Kidney (tissue), 14 donors: ENCODE results near the gene ZNF670. TPM values are rescaled to one million over a fixed set of nuclear protein-coding genes. Genes with fewer than 3 reads are reported as not detected.

Experiments
- DNase-seq, 5 donors: peaks; one replicate each; pipeline ENCODE4 v3.0.0-alpha.2; 2013 to 2020
- FAIRE-seq: peaks from 2 replicates; lab custom pipeline; 2012; peaks lifted over from hg19 to GRCh38; lab: Jason Lieb, UNC
- H3K27ac ChIP-seq, 2 donors: one replicate each; pipeline ENCODE4 v1.7.0; 2013; ENCODE audit warnings: low read depth in 2 of 2, low read length in 2 of 2, inconsistent platforms in 1 of 2
- H3K27me3 ChIP-seq: one replicate; pipeline ENCODE4 v1.7.1; 2013; ENCODE audit warnings: low read length, inconsistent platforms; ENCODE audit not compliant: control insufficient read depth, insufficient read depth
- H3K36me3 ChIP-seq, 3 donors: one replicate each; pipeline versions ENCODE4 v1.7.0 to v1.7.1; 2013; ENCODE audit warnings: low read length in 3 of 3, control low read depth in 1 of 3, inconsistent platforms in 1 of 3; ENCODE audit not compliant: insufficient read depth in 3 of 3, control insufficient read depth in 2 of 3
- H3K4me1 ChIP-seq, 3 donors: one replicate each; pipeline versions ENCODE4 v1.7.0 to v1.7.1; 2013; ENCODE audit warnings: low read length in 3 of 3, inconsistent platforms in 1 of 3, low read depth in 1 of 3; ENCODE audit not compliant: control insufficient read depth in 2 of 3, insufficient read depth in 2 of 3
- H3K4me3 ChIP-seq, 3 donors: one replicate each; pipeline versions ENCODE4 v1.7.0 to v1.8.1; 2013; ENCODE audit warnings: low read length in 3 of 3, control low read depth in 1 of 3, inconsistent platforms in 1 of 3
- H3K9ac ChIP-seq, 3 donors: one replicate each; pipeline versions ENCODE4 v1.7.0 to v1.7.1; 2013; ENCODE audit warnings: low read length in 3 of 3, control low read depth in 1 of 3, inconsistent platforms in 1 of 3
- H3K9me3 ChIP-seq, 3 donors: one replicate each; pipeline versions ENCODE4 v1.7.0 to v1.7.1; 2013; ENCODE audit warnings: low read length in 3 of 3, control low read depth in 1 of 3, inconsistent platforms in 1 of 3; ENCODE audit not compliant: control insufficient read depth in 2 of 3, insufficient read depth in 1 of 3
- intact Hi-C: fragments of 100-400 bp; cut with DNase I; formaldehyde crosslinking; loops from one replicate; pipeline ENCODE4 v1.11.1; 2022
- polyA plus RNA-seq: library from polyadenylated mRNA; stranded (reverse); fragments of 350-450 nt; fragmentation: Illumina TruSeq; extraction: RNeasy Lipid Tissue Mini Kit (QIAGEN cat#74804); gene quantifications from one replicate; pipeline ENCODE4 v1.2.3, GENCODE V29; 2014; ENCODE audit warnings: low read depth, low replicate concordance; ENCODE audit not compliant: insufficient read depth
- total RNA-seq: library from RNA; stranded (reverse); fragmentation: NEBNext Ultra II Directional; extraction: Animal tissue kit (Norgen Biotek cat#: 25700); gene quantifications from one replicate; pipeline ENCODE4 v1.2.1, GENCODE V29; 2021
- TF ChIP-seq, protein P1 (sequence below): IDR thresholded peaks from 3 replicates; pipeline ENCODE4 v1.5.1; 2012; ENCODE audit warnings: mild to moderate bottlenecking, moderate library complexity, borderline replicate concordance; ENCODE audit not compliant: insufficient read depth; ENCODE audit errors: extremely low read depth
- donor health status: control.
- donor health status: control.
- donor health status: control.
- donor health status: control.
- donor health status: control.
- donor health status: DM: yes; HTN: yes; CAD: no.
- donor health status: Normal renal cell carcinoma (clear cell type).

The ZNF670 gene
- total and polyA plus RNA-seq, 2 donors from 2014 or later: 2.0 to 2.9 TPM

DNA sequence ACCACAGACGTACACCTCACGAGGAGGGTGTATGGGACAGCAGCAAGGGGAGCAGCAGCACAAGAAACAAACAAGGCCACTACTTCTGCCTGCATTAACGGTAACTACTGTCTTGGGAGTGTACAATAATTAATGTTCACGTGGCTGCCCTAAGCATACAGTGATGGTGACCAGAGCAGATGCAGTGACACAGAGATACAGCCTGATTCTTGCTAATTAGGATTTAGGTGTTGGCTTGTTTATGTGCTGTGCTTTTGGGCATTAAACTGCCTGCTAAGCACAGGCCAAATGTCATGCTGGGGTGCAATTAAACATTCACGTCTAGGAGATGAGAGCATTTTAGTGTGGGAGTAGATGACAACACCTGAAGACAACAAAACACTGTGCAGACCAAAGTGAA, 18.3 kb upstream of the ZNF670 start:
- FAIRE-seq (no peak), DNase-seq (no peak)
- Histone ChIP-seq H3K27me3 (no peaks in the 10 kb centered on the region), H3K27ac (no peak overlapping the region), H3K4me3 (no peak overlapping the region), H3K4me1 (no peaks in the 10 kb centered on the region), H3K9ac (no peak overlapping the region), H3K36me3 (peaks cover 16 to 20% (median 17%) of the 10 kb centered on the region in 3 donors), H3K9me3 (peaks cover 0 to 35% (median 8%) of the 10 kb centered on the region in 3 donors)
- TF ChIP-seq, protein P1, sequence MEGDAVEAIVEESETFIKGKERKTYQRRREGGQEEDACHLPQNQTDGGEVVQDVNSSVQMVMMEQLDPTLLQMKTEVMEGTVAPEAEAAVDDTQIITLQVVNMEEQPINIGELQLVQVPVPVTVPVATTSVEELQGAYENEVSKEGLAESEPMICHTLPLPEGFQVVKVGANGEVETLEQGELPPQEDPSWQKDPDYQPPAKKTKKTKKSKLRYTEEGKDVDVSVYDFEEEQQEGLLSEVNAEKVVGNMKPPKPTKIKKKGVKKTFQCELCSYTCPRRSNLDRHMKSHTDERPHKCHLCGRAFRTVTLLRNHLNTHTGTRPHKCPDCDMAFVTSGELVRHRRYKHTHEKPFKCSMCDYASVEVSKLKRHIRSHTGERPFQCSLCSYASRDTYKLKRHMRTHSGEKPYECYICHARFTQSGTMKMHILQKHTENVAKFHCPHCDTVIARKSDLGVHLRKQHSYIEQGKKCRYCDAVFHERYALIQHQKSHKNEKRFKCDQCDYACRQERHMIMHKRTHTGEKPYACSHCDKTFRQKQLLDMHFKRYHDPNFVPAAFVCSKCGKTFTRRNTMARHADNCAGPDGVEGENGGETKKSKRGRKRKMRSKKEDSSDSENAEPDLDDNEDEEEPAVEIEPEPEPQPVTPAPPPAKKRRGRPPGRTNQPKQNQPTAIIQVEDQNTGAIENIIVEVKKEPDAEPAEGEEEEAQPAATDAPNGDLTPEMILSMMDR: no peak
- intact Hi-C loops: no loop called here

DNA sequence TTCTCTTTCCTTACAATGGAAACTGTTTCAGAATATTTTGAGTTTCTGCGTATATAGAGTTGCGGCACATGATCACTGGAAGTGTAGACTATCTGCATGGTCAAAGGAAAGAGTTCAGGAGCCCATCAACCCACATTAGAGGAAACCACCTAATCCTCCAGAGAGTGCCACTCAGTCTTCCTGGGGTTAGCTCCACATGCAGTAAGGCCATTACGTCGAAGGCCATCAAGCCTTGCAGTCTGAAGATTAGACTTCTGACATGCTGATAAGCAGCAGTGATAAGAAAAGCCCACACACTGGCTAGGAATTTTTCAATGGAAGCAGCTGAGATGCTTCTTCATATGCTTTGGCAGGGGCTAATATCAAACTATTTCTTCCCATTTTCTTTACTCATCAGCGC, 17.9 kb upstream of the ZNF670 start:
- Histone ChIP-seq H3K9me3 (peaks cover 0 to 32% (median 8%) of the 10 kb centered on the region in 3 donors), H3K27ac (no peak overlapping the region), H3K9ac (no peak overlapping the region), H3K27me3 (no peaks in the 10 kb centered on the region), H3K36me3 (peaks cover 13 to 16% (median 16%) of the 10 kb centered on the region in 3 donors), H3K4me3 (no peak overlapping the region), H3K4me1 (no peaks in the 10 kb centered on the region)
- FAIRE-seq (no peak), DNase-seq (no peak)
- intact Hi-C loops: no loop called here
- TF ChIP-seq, protein P1: no peak

DNA sequence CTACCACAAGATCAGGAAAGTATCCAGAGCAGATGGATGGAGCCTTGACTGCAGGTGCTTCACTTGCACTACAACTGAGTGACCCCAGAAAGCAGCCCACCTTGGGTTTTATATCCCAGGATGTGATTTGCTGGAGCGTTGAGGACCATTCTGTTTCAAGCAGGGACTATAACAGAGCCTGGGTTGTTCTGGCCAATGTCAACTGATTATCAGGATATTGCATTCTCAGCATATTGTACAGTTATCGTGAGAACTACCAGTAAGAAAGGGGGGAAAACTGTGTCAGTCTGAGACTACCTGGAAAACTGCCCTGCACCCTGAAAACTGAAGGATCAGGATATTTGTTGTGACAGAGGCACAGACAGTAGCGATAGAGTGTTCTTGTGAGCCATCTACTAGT, 17.5 kb upstream of the ZNF670 start:
- intact Hi-C loops: no loop called here
- H3K9me3 ChIP-seq: peaks cover 0 to 32% (median 6%) of the 10 kb centered on the region in 3 donors

More for the DNA sequence above, 17.5 kb upstream of the ZNF670 start:
- H3K27ac ChIP-seq: no peak overlapping the region
- no peak overlapping the region for H3K9ac ChIP-seq
- TF ChIP-seq, protein P1: no peak
- no peak overlapping the region for H3K4me3 ChIP-seq
- DNase-seq: no peak
- H3K4me1 ChIP-seq: no peaks in the 10 kb centered on the region
- FAIRE-seq: no peak
- H3K36me3 ChIP-seq: peaks cover 12 to 13% (median 13%) of the 10 kb centered on the region in 3 donors
- no peaks in the 10 kb centered on the region for H3K27me3 ChIP-seq
